T-helper 22 cell (primary cell): ENCODE data around the gene CMTM4.
"Not testable (repeated sequence)": the region's sequence is repeated elsewhere in the genome, so short reads cannot be mapped to it uniquely, and the experiment has no call there.

Experiments used
- DNase-seq: peaks from one replicate; pipeline ENCODE4 v3.0.0-alpha.2; 2020; ENCODE audit warnings: low read depth

CMTM4 gene

DNA sequence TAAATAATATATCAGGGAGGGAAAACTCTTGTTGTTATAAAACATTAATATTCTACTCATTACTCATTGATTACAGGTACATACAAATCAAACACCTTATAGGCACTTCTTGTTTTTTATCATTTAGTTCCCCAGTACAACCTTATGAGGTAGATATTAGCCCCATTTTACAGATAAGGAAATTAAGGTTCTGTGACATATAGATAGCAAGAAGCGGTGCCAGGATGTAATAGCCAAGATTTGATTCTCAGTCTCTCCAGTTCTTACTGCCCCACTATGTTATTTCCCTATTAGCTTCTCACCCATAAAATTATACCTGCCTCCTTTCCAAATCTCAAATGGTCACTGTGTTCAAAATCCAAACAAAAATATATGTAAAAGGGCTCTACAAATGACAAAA, 55.2 kb downstream of the CMTM4 start:
- no peak for DNase-seq

DNA sequence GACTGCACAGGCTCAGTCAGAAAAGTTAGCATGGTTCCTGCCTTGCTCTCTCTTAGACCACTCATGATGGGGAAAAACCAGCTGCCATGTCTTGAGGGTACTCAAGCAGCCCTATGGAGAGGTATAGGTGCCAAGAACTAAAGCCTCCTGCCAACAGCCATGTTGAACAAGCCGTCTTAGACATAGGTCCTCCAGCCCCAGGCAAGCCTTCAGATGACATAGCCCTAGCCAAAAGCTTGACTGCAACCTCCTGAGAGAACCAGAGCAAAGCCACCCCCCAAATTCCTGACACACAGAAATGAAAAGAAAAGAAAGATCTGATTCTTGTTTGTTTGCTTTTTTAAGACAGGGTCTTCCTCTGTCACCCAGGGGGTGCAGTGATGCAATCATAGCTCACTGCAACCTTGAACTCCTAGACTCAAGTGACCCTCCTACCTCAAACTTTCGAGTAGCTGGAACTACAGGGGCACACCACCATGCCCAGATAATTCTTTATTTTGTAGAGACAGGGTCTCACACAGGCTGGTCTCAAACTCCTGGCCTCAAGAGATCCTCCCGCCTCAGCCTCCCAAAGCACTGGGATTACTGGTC, 55.7 kb downstream of the CMTM4 start:
- no peak for DNase-seq

DNA sequence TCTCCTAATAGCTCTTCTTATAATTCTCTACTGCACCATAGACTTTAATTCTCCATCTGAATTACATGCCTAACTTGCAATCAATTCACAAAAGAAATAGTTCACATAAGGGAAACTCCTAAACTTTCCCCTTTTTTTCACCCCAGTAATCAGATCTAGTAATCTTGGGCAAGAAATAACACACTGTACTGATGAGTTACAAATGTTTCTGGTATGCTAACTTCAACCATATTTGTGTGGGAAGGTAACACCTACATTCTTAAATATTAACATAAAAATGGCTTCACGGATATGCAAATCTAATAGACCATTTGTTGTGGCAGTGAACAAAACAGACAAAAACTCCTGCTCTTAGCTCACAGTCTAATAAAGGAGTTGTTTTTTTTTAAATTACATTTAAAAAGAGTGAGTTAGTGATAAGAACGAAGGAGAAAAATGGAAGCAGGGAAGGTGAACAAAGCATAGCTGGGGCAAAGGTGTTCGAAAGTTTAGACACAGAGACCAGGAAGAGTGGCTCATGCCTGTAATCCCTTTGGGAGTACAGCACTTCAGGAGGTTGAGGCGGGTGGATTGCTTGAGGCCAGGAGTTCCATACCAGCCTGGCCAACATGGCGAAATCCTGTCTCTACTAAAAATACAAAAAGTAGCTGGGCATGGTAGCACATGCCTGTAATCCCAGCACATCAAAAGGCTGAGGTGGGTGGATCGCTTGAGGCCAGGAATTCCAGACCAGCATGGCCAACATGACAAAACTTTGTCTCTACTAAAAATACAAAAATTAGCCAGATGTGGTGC, 57.3 kb downstream of the CMTM4 start:
- DNase-seq: no peak

DNA sequence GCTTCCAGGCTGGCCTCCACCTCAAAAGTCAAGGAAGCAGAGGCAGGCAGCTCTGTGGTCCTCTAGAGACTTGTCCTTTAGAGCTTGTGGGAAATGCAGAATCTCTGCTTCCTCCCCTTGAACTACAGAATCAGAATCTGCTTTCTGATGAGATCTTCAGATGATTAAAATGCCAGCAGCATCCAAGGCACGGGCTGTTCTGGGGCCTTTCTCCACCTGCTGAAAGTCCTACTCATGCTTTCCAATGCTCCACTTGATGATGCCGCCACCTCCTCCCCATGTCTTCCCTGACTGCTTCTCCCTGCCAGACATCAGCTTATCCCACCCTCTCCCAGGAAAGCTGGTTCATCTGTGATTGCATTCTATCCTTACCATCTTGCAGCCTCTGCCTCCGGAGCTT, 58.7 kb downstream of the CMTM4 start:
- no peak for DNase-seq

DNA sequence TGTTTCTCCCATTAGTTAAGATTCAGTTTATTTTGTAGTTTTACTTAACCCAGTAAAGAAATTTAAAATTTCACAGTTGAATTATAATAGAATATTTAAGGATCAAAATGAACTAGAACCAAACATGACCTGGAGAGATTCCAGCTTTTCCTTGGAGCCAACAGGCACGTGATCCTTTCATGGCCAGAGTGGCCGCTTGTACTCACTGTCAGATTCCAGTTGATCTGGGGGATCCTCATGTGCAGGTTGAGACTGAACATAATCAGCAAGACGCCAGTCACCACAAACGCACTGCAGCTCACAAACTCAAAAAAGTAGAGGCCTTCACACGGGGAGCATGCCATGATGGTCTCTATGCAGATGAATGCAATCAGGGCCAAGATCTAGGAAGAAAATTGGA, 60.3 kb downstream of the CMTM4 start:
- DNase-seq: no peak

DNA sequence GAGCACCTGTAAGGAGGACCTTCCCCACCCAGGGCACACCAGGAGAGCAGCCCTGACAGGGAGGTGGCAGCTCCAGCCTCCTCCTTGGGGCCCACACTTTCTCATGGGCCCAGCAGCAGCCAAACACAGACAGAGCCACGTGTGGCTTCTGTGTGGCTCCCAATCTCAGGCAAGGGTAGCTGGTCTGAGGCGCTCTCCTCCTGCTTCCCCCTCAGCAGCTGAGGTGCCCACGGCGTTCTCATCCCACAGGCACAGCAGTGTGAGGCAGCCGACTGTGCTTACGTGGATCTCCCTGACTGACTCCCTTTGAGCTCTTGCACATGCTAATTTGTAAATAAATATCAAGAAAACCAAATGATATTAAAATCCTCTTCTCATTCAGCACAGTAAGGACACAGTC, 61.1 kb downstream of the CMTM4 start:
- DNase-seq: no peak

DNA sequence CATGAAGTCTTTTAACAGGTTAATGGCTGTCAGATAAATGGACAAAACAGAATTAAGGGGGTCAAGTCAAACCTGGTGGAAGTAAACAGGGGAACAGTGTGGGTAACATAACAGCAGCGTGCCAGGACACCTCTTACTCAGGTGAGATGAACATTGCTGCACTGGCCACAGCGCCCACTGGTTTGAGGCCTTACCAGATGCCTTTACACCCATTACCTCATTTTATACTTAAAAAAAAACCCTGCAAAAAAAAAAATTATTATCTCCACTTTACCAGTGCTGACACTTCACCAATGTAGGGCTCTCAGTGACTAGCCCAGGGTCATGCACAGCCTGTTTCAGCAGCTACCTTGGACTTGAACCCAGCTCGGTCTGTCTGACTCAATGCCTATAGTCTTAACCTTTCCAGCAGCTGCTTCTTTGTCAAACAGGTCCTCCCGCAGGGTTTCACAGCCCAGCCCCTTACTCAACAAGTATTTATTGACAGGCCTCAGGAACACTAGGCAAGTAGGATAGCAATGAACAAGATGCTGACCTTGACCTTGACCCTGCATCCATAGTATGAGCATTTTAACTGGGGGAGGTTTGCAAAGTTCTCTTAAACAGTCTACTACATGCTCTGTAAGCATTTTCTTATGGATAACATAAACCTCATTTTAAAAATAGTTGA, 61.9 kb downstream of the CMTM4 start:
- no peak for DNase-seq

DNA sequence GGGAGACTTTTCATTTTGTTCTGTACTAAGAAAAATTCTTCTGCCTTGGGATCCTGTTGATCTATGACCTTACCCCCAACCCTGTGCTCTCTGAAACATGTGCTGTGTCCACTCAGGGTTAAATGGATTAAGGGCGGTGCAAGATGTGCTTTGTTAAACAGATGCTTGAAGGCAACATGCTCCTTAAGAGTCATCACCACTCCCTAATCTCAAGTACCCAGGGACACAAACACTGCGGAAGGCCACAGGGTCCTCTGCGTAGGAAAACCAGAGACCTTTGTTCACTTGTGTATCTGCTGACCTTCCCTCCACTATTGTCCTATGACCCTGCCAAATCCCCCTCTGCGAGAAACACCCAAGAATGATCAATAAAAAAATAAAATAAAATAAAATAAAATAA, 65.0 kb downstream of the CMTM4 start:
- DNase-seq: not testable (repeated sequence)

DNA sequence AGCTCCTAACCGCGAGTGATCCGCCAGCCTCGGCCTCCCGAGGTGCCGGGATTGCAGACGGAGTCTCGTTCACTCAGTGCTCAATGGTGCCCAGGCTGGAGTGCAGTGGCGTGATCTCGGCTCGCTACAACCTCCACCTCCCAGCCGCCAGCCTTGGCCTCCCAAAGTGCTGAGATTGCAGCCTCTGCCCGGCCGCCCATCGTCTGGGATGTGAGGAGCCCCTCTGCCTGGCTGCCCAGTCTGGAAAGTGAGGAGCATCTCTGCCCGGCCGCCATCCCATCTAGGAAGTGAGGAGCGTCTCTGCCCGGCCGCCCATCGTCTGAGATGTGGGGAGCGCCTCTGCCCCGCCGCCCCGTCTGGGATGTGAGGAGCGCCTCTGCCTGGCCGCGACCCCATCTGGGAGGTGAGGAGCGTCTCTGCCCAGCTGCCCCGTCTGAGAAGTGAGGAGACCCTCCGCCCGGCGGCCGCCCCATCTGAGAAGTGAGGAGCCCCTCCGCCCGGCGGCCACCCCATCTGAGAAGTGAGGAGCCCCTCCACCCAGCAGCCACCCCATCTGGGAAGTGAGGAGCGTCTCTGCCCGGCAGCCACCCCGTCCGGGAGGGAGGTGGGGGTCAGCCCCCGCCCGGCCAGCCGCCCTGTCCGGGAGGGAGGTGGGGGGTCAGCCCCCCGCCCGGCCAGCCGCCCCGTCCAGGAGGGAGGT, 65.8 kb downstream of the CMTM4 start:
- DNase-seq: not testable (repeated sequence)

DNA sequence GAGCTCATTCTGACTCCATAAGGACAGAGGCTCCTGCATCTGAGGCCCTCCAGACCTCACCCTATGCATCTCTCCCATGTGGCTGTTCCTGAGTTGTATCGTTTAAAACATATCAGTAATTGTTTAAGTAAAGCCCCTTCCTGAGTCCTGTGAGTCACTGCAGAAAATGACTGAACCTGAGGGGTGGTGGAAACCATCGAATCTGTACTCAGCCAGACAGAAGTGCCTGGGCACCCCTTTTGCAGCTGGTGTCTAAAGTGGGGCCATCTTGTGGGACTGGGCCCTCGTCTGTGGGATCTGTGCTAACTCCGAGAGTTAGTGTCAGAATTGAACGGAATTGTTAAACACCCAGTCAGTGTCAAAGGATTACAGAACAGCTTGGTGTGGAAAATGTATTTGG, 66.7 kb downstream of the CMTM4 start:
- no peak for DNase-seq

DNA sequence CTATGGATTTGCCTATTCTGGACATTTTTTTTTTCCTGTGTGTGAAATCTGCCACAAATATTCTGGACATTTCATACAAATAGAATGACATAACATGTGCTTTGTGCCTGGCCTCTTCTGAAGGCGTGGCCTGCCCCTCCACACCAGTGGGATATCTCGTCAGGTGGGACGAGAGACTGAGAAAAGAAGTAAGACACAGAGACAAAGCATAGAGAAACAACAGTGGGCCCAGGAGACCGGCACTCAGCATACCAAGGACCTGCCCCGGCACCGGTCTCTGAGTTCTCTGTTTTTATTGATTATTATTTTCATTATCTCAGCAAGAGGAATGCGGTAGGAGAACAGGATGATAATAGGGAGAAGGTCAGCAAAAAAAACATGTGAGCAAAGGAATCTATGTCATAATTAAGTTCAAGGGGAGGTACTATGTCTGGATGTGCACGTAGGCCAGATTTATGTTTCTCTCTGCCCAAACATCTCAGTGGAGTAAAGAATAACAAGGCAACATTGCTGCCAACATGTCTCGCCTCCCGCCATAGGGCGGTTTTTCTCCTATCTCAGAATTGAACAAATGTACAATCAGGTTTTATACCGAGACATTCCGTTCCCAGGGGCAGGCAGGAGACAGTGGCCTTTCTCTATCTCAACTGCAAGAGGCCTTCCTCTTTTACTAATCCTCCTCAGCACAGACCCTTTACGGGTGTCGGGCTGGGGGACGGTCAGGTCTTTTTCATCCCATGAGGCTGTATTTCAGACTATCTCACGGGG, 68.7 kb downstream of the CMTM4 start:
- not testable (repeated sequence) for DNase-seq

DNA sequence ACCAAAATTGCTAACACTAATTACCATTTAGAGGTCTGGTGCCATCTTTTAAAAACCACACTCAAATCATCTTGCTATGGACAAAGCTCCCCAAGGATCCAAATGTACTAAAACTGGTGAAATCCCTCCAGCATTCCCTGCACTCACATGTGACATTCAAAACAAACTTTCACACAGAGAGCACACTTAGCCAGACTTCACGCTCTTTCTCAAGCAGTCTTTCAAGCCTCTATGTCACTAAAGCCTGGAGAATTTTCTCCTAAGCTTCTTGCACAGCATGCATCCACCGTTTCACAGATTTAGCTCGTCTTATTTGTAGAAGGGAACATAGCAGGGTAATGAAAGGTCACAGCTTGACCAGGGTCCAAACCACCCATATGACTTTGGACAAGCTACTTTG, 72.8 kb downstream of the CMTM4 start:
- no peak for DNase-seq

DNA sequence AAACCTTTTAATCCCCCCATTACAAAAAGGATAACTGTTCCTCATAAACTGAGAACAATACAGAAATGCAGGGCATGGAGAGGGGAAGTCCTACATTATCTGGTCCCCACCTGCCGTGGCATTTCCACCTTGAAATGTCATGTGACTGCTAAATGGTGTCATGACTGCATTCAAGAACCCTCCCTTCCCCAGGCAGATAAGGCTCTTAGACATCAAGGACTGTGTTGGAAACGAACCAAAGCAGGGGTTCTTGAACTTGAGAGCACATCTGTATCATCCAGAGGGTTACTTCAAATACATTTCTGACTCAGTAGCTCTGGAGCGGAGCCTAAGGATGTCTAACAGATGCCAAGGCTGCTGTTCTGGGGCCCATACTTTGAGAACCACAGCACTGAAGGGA, 73.7 kb downstream of the CMTM4 start:
- no peak for DNase-seq

DNA sequence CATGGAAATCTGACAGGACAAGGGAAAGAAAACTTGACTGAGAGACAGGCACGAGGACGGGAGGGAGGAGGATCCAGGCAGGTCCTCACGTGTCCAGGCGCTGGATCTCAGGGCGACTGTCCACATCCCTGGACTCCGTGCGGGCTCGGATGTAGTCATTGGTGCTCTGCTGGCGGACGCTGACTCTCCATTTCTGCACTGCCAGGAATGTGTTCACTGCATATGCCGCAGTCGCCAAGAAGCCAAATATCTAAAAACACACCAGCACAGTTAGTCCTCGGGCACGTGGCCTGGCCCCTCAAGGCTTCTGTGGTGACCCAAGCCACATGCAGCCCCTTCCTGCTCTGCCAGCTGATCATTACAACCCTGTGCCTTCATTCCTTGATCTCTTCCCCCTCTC, 74.6 kb downstream of the CMTM4 start:
- DNase-seq: no peak

DNA sequence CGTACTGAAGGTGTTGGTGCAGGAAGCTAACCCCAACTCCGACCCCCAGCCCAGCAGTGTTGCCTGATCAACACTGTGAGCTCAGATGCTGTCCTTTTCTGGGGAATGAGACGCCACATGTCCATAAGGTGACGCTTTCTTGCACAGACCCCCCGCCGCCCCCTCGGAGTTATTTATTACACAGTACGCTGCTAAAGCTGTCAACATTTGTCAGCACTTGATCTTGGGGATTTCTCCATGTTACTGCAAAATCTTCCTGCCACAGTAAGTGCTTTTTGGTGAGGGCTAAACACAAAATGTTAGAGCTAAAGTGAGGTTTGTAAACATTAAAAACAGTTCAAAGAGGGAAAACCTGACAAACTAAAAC, 76.1 kb downstream of the CMTM4 start:
- no peak for DNase-seq

DNA sequence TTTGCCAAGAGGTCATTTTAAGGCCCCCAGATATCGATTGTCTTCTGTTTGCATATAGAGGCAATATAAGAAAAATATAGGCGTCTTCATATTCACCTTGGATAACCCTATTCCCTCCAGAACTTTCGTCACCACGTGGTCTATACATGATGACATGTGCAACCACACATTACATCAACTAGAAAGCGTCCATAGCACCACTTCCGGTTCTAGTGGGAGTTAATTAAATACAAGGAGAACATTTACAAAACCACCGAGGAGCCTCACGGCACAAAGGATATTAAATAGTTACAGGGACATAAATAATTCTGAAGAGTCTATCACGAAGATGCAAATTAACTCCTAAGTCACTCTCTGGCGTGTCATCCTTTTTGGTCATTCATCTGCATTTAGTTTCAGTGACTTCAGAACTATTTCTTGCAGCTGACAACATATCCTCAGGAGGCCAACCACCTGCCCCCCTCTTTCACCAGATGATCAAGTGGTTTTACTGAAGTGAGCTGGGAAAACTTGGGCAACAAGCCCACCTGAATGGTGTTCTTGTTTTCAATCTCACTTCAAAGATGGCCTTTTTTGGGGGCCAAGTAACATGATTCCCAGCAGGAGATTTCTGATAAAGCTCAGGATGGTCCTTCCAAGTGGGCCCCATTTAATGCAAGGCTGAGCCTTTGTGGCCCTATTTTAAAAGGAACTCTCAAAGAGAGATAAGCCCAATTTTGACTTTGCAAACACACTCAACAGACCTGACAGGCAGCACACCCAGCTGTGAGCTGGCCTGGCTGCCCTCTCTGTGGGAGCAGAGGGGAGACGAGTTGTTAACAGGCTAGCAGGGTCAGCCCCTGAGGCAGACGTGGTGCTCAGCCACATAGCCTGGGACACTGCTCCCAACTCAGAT, 76.8 kb downstream of the CMTM4 start:
- DNase-seq: no peak

DNA sequence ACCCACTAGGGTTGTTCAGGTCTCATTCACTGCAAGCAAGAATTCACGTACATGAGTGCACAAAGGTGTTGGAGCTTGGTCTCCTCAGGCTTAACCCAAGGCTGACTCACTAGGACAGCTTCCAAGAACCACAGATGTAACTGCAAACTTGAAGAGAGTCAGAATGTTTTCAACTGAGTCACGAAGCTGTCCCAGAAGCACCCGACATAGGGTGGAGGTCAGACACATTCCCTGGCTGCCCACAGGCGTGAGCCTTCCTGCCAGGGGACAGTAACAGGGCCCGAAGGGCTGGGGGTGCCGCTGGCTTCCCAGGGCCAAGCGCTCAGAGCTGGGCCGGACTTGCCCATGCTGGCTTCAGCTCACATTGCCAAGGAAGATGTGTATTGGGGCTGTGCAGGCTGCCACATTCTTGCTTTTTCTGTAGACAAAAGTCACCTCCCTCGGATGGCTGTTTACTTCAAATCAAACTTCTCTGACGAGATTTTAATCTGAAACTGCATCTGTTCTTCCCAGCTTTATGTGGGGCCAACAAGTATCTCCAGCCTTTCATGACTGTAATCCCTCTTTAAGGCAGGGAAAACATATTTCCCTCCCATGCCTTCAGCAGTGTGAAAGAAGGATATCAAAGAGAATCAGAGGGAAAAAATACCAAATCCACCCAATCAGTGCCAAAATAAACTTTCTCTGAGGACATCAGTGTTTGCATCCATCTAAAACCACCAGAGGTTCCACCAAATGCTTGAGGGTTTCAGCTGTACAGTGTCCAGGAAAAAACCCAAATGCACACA, 77.8 kb downstream of the CMTM4 start:
- no peak for DNase-seq

DNA sequence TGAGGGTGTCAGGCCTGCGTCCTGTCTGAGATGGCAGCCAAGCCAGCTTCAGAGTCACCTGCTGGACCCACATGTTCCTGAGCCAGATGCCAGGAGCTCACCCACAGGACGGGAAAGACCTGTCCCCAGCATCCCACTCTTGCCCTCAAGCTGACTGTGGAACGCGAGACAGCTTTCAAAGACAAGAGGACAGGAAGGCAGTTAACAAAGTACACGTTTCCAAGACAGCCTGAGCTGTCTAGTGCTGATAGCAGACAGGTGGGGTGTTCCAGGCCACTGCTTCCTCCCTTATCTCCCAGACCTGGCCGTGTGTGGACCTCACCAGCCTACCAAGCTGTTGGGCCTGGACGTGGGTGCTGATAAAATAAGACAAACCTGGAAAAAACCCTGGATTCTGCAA, 78.8 kb downstream of the CMTM4 start:
- DNase-seq: no peak

DNA sequence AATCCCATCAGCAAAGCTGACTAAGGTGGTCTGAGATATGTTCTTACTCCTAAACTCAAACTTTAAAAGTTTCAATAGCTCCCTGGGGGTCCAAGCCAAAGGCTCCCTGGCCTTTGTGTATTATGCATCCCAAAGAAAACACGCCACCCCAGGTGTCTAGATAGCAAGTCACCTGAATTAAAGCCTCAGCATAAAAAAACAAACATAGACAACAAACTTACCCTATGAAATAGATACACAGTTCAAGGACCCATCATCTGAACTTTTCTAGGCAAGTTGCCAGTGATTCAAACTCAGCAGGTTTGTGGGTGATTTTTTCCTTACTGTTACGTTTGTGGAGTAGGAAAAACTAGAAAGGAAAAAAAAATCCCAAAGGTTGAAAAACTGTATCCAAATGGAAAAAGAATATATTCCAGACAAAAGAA, 79.5 kb downstream of the CMTM4 start:
- DNase-seq: no peak

DNA sequence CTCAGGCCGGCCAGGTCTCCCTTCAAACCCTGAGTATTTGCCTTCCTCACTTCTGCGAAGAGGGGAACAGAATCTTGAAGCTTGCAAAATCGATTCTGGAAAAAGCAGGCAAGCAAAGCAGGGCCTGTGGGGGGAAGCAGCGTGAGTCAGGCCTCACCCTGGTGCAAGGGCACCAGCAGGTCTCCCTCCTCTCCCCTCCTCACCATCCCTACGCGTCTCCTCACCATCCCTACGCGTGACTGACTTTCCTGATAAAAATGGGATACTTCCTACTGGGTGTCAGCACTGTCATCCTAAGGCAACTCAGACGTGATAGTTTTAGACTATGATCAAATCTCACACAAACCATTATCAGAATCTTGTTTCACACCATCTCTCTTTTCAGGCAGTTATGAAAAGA, 80.0 kb downstream of the CMTM4 start:
- no peak for DNase-seq
